Stimulated activated naive CD8-positive, alpha-beta T cell treated with anti-CD3 and anti-CD28 coated beads, Interleukin-15, Interleukin-2, amounts not matched to agents 100 ng/mL and 50 ng/mL, for 24 hours (primary cell): ENCODE measurements around the gene PDC.
"Not testable (repeated sequence)": the region's sequence is repeated elsewhere in the genome, so short reads cannot be mapped to it uniquely, and the experiment has no call there.

Experiments
- H3K27ac Mint-ChIP-seq: one replicate; pipeline ENCODE4 v1.8.0; 2021; ENCODE audit warnings: mild to moderate bottlenecking, mixed read lengths
- H3K27me3 Mint-ChIP-seq: one replicate; pipeline ENCODE4 v1.8.0; 2021; ENCODE audit warnings: mixed read lengths
- H3K36me3 Mint-ChIP-seq: one replicate; pipeline ENCODE4 v1.8.0; 2021; ENCODE audit warnings: low read depth, mixed read lengths
- H3K4me1 Mint-ChIP-seq: one replicate; pipeline ENCODE4 v1.8.0; 2021; ENCODE audit warnings: low read depth, mixed read lengths
- H3K4me3 Mint-ChIP-seq: one replicate; pipeline ENCODE4 v1.8.0; 2021; ENCODE audit warnings: mild to moderate bottlenecking, mixed read lengths
- H3K9me3 Mint-ChIP-seq: one replicate; pipeline ENCODE4 v1.8.0; 2021; ENCODE audit warnings: mixed read lengths

PDC gene

DNA sequence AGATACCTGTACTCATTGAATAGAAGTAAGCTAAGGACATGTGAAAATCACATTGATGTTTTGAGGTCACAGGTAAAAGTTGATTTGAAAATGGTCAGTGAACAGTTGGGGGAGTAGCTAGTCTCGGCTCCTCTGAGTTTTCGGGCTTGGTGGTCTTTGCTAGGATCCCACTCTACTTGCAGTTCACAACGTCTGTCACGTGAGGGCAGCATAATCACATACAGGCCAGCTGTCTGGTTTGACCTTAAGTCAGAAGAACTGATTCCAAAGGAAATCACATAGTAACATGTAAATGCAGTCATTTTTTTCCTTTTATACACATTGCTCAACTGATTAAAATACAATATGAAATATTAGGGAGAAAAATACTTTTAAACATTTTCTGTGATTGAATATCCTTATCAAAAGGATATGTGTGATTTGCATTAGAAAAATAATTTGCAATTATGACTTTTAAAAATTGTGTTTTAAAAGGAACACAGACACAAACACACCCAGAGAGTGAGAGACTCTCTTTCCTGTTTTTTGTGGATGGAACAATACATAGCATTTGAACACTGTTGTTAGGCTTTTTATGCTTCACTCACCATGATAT is 21.8 kb upstream of the PDC start:
- Mint-ChIP-seq H3K36me3 (no peaks in the 10 kb centered on the region), H3K27me3 (peaks cover 3% of the 10 kb centered on the region), H3K9me3 (no peaks in the 10 kb centered on the region), H3K4me3 (no peak overlapping the region), H3K27ac (no peak overlapping the region), H3K4me1 (no peaks in the 10 kb centered on the region)

DNA sequence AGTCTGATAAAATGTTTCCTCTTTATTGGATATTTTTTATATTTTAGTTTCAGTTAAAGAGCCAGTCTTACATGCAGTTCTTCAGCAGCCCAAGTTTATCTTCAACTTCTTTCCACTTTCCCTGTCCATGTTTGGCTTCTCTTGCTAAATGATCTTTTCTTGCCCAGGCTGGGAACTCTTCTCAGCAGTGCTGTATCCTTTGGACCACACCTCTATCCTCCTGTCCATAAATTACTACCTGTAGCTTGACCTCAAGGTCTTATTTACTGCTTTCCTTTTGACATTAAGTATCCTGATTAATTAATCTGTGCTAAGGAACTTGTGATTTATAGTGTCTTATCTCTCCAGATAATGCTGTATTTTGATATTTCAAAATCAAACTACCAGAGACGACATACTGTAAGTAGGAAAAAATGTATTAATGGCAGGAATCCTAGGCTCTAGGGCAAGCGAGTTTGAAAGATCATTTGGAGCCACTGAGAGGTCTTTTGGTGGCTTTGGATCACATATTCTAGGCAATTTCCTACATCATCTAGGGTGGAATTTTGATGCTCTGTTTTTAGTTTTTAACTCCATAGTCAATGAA is 20.5 kb upstream of the PDC start:
- no peak overlapping the region for H3K27ac Mint-ChIP-seq
- H3K27me3 Mint-ChIP-seq, result peaks cover 3% of the 10 kb centered on the region
- no peaks in the 10 kb centered on the region for H3K36me3 Mint-ChIP-seq
- H3K4me3 Mint-ChIP-seq, result no peak overlapping the region
- no peaks in the 10 kb centered on the region for H3K9me3 Mint-ChIP-seq
- H3K4me1 Mint-ChIP-seq, result peaks cover 3% of the 10 kb centered on the region

DNA sequence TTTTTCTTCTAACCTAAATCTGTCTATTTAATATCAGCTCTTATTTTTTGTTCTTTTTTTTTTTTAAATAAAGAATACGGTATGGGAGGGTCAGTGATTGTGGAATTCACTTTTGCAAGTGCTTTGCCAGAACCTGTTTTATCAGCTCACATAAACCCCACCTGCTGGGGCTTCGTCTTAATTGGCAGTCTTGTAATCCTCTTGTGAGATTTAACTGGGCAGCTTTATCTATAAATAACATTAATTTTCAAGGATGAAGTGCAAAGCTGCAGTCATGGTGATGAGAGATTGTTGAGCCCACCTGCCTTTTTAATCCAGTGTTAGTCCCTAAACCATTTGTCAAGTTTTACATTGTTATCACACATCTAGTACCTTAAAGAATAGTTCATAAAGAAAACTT is 18.2 kb upstream of the PDC start:
- H3K4me1 Mint-ChIP-seq, result peaks cover 7% of the 10 kb centered on the region
- no peaks in the 10 kb centered on the region for H3K9me3 Mint-ChIP-seq
- no peaks in the 10 kb centered on the region for H3K36me3 Mint-ChIP-seq
- H3K4me3 Mint-ChIP-seq, result no peak overlapping the region
- H3K27me3 Mint-ChIP-seq, result no peaks in the 10 kb centered on the region
- no peak overlapping the region for H3K27ac Mint-ChIP-seq

DNA sequence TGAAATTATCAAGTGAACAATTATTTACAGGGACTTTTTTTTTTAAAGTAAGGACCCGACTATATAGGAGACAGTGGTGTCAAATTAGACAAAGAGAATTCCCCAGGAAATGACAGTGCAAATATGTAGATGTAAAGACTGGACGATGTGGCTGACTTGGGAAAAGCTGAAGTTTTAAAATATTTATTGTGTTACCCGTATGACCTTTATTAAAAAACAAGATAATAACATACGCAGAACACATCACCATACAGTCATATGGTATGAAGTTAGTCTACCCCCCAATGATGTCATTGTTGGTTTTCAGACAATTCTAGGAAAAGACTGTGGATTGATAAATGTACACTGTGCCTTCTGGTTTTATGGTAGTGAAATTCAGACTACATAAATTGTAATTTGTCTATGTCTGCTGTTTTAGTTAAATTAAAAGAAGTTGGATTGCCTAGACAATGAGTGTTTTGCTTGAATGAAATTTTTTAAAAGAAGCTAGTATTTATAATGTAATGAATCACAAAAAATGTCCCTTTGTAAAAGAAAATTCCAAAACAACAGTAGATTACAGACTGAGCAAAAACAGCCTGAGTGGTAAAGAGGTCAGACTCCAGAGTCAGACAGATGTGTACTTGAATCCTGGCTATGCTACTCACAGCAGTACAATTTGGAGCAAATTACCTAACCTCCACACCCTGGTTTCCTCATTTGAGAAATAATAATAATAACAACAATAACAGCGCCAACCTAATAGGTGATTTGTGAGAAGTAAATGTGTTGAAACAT is 15.5 kb upstream of the PDC start:
- Mint-ChIP-seq H3K36me3 (no peaks in the 10 kb centered on the region), H3K27me3 (no peaks in the 10 kb centered on the region), H3K27ac (no peak overlapping the region), H3K4me3 (no peak overlapping the region), H3K9me3 (no peaks in the 10 kb centered on the region), H3K4me1 (peaks cover 7% of the 10 kb centered on the region)

DNA sequence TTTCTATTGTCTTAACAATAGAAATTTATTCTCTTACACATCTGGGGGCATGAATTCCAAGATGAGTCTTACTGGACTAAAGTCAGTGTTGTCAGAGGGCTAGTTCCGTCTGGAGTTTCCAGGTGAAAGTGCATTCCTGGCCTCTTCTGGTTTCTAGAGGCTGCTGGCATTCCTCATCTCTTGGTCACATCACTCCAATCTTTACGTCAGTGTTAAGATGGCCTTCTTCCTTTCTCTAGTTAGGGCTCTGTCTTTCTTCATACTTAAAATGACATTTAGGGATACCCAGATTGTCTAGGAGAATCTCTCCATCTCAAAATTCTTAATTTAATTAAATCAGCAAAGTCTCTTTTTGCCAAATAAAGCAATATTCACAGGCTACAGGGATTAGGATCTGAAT is 13.3 kb upstream of the PDC start:
- Mint-ChIP-seq H3K4me3 (no peak overlapping the region), H3K27me3 (no peaks in the 10 kb centered on the region), H3K36me3 (no peaks in the 10 kb centered on the region), H3K4me1 (peaks cover 7% of the 10 kb centered on the region), H3K9me3 (no peaks in the 10 kb centered on the region), H3K27ac (no peak overlapping the region)

DNA sequence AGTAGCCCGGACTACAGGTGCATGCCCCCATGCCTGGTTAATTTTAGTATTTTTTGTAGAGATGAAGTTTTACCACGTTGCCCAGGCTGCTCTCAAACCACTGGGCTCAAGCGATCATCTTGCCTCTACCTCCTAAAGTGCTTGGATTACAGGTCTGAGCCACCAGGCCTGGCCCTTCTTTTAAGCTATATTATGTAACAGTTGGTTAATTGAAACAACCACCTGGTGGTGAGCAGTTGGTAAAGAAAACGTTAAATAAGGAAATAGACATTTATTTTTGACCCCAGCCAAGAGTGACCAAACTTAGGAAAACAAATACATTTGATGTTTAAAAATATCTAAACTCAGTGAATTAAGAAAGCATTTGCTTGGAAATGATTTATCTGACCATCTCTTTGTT is 12.1 kb upstream of the PDC start:
- no peak overlapping the region for H3K27ac Mint-ChIP-seq
- peaks cover 2% of the 10 kb centered on the region for H3K27me3 Mint-ChIP-seq

DNA sequence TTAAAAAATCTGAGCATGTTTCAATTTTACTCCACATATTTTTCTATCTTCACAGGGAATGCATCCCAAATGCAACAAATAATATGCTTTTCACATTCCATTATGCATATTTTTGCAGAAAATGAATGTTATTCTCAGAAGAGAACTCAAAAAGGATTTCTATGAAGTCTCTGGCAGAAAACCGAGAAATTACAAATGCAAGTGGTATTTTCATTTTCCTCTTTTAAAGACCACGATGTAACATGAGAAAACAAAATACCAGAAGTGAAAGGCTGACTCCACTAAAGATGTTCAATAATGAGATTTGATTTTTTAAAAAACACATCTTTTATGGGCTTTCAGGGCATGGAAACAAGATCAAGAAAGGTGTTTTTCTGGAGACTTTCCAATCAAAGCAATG is 5.0 kb upstream of the PDC start:
- Mint-ChIP-seq H3K9me3 (no peaks in the 10 kb centered on the region), H3K27me3 (peaks cover 9% of the 10 kb centered on the region), H3K4me3 (no peak overlapping the region), H3K27ac (no peak overlapping the region), H3K4me1 (no peaks in the 10 kb centered on the region), H3K36me3 (peaks cover 4% of the 10 kb centered on the region)

More for the DNA sequence above, 12.1 kb upstream of the PDC start:
- peaks cover 7% of the 10 kb centered on the region for H3K4me1 Mint-ChIP-seq
- no peaks in the 10 kb centered on the region for H3K36me3 Mint-ChIP-seq
- H3K9me3 Mint-ChIP-seq, result no peaks in the 10 kb centered on the region
- no peak overlapping the region for H3K4me3 Mint-ChIP-seq

DNA sequence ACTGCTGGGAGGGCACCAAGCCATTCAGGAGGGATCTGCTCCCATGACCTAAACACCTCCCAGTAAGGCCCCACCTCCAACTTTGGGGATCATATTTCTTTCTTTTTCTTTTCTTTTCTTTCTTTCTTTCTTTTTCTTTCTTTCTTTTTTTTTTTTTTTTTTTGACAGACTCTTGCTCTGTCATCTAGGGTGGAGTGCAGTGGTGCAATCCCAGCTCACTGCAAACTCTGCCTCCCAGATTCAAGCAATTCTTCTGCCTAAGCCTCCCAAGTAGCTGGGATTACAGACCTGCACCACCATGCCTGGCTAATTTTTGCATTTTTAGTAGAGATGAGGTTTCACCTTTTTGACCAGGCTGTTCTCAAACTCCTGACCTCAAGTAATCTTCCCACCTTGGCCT is 4.6 kb upstream of the PDC start:
- H3K9me3 Mint-ChIP-seq, H3K4me1 Mint-ChIP-seq, H3K27ac Mint-ChIP-seq, H3K27me3 Mint-ChIP-seq, H3K36me3 Mint-ChIP-seq, H3K4me3 Mint-ChIP-seq: not testable (repeated sequence)

DNA sequence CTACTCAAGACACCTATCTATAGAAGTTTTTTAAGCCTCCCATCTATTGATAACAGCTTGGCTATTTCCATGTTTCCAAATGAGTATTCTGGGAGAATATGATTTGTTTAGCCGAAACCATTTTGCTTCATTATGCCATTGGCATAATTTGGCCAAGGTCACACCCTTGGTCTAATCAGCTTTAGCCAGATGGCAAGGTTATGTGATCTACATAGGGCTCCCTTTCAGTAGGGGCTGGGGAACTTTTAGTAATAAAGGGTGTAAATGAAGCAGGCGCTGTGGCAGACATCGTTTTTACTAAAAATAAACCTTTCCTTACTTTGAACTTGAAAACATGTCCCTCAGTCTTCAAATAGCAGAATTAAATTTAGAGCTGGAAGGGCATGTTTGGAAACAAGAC is 3.0 kb upstream of the PDC start:
- H3K9me3 Mint-ChIP-seq, result no peaks in the 10 kb centered on the region
- H3K4me1 Mint-ChIP-seq, result no peaks in the 10 kb centered on the region
- no peak overlapping the region for H3K27ac Mint-ChIP-seq
- peaks cover 9% of the 10 kb centered on the region for H3K27me3 Mint-ChIP-seq
- H3K4me3 Mint-ChIP-seq, result no peak overlapping the region
- H3K36me3 Mint-ChIP-seq, result peaks cover 4% of the 10 kb centered on the region

DNA sequence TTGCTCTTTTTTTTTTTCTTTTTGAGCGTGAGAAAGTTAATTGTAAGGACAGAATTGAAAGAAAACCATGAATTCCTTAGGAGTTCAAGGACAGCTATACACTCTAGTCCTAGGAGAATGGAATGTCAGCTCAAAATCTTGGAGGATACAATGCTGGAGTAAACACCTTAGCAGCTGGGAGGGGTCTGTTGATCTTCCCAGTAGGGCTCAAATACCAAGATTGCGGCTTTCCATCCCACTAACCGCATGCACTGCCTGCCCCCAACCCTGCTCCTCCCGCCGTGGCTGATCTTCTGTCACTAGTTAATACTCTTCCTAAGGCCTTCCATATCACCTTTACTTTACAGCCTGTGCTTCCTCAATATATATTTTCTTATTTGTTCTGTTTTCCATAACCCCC is 2.6 kb upstream of the PDC start:
- peaks cover 4% of the 10 kb centered on the region for H3K36me3 Mint-ChIP-seq
- H3K4me1 Mint-ChIP-seq, result no peaks in the 10 kb centered on the region
- H3K9me3 Mint-ChIP-seq, result no peaks in the 10 kb centered on the region

DNA sequence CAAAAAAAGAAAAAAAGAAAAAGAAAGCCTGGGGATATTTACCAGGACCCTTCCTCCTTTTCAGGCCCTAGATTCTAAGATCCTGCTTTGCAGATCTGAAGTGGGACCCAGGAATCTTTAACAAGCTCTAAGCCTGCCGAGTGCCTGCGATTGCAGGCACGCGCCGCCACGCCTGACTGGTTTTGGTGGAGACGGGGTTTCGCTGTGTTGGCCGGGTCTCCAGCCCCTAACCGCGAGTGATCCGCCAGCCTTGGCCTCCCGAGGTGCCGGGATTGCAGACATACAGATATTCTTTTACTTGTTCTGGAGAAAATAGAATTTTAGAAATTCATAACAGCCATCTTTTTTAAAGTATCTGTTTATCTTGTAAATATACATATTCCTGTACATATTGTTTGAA is 1.8 kb downstream of the PDC start:
- H3K36me3 Mint-ChIP-seq, H3K9me3 Mint-ChIP-seq, H3K4me3 Mint-ChIP-seq, H3K27me3 Mint-ChIP-seq, H3K27ac Mint-ChIP-seq, H3K4me1 Mint-ChIP-seq: not testable (repeated sequence)

More for the DNA sequence above, 2.6 kb upstream of the PDC start:
- Mint-ChIP-seq H3K27ac (no peak overlapping the region), H3K27me3 (peaks cover 9% of the 10 kb centered on the region), H3K4me3 (no peak overlapping the region)

DNA sequence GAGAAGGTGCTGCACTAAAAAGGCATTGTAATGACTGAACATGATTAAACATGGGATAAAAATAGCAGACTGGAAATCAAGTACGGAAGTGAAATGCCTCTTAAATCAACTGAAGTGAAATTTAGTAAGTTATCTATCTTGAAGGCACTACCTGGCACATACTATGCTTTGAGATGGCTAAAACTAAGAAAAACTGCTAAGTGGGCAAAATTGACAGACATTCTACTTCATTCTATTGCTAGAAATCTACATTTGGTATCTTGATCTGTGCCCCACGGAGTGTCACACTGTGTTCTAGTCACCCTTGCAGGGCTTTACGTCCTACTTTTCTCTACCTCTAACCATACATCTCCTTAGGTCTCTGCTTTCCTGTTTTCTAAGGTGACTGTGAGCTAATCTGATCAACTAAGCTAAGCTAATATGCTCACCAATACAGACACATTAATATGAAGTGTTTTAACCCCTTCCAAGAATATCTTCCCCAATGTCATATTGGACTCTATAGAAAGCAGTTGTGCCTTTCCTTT is 4.1 kb downstream of the PDC start:
- Mint-ChIP-seq H3K4me3 (no peak overlapping the region), H3K4me1 (no peaks in the 10 kb centered on the region), H3K9me3 (no peaks in the 10 kb centered on the region), H3K36me3 (no peaks in the 10 kb centered on the region), H3K27me3 (no peaks in the 10 kb centered on the region), H3K27ac (no peak overlapping the region)

DNA sequence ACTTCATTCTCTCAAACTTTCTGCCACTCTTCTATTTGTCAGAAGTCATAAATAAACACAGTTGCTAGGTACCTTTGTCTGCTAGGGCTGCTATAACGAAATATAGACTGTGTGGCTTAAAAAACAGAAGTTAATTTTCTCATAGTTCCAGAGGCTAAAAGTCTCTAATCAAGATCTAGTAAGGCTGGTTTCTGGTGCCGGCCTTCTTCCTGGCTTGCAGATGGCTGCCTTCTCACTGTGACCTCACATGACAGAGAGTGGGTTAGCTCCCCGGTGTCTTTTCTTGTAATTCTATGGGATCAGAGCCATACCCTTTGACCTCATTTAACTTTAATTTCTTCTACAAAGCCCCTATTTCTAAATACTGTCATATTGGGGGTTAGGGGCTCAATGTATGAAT is 5.9 kb downstream of the PDC start:
- no peaks in the 10 kb centered on the region for H3K27me3 Mint-ChIP-seq
- no peaks in the 10 kb centered on the region for H3K9me3 Mint-ChIP-seq
- no peak overlapping the region for H3K27ac Mint-ChIP-seq
- no peaks in the 10 kb centered on the region for H3K36me3 Mint-ChIP-seq
- no peaks in the 10 kb centered on the region for H3K4me1 Mint-ChIP-seq
- no peak overlapping the region for H3K4me3 Mint-ChIP-seq

DNA sequence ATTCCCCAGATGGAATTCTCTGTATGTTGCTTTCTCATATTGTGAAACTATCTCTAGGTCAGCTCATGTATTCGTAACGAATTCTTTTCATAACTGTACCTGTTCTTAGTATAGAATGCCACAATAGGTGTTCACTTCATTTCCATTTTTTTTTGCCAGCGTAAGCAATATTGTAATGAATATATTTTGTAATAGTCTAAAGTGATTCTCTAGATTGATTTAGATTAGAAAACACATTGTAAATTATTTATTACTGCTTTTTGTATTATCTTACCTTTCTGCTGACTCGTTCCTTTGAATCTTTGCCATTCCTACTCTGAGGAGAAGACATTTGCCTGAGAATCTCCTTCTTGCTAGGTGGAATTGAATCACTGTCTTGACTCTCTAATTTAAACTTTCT is 14.8 kb downstream of the PDC start:
- Mint-ChIP-seq H3K4me3 (no peak overlapping the region), H3K27me3 (no peaks in the 10 kb centered on the region), H3K4me1 (peaks cover 11% of the 10 kb centered on the region), H3K27ac (no peak overlapping the region), H3K36me3 (no peaks in the 10 kb centered on the region), H3K9me3 (no peaks in the 10 kb centered on the region)

DNA sequence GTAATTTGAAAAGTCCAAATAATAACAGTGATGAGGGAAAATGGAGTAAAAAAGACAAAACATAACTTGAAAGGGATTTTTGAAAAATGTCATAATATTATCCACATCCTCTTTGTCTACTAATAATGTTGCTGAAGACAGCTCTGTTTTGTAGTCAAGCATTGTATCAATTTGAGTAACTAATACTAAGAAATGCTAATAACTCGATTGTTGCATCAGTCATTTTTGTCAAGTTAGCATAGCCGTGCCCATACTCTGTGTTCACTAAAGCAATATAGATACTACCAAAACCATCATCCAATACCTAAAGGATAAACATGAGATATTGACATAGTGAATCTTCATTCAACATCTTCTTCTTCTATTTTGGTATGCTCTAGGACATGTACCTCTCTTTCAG is 17.3 kb downstream of the PDC start:
- Mint-ChIP-seq H3K4me3 (no peak overlapping the region), H3K27ac (no peak overlapping the region), H3K36me3 (no peaks in the 10 kb centered on the region), H3K27me3 (no peaks in the 10 kb centered on the region), H3K4me1 (peaks cover 15% of the 10 kb centered on the region), H3K9me3 (no peaks in the 10 kb centered on the region)
